ENCODE data around the gene TIGD3.

TIGD3 gene

GRCh38 chr11:65393513-65394079, 39.0 kb downstream of the TIGD3 start:
- TF ChIP-seq TAF1 (IDR thresholded peaks at IDR 0.05; ENCODE audit: borderline replicate concordance, insufficient read depth, low read length), result no peak
- no peak for TF ChIP-seq REST (IDR thresholded peaks at IDR 0.05; ENCODE audit: insufficient read depth in 1 of 2, low read depth in 2 of 2, low read length in 2 of 2)
- no peak for TF ChIP-seq FOXP2 (optimal IDR thresholded peaks at IDR 0.05; ENCODE audit: borderline replicate concordance, extremely low read depth, extremely low read length, insufficient read depth)
- TF ChIP-seq POLR2AphosphoS5 (IDR thresholded peaks at IDR 0.05; ENCODE audit: low read depth, low read length), result no peak
- TF ChIP-seq SIN3A (IDR thresholded peaks at IDR 0.05; ENCODE audit: borderline replicate concordance, insufficient read depth, low read length), result no peak

- TF ChIP-seq POLR2AphosphoS5 (IDR thresholded peaks at IDR 0.05; ENCODE audit: low read depth, low read length), result no peak
- TF ChIP-seq TAF1 (IDR thresholded peaks at IDR 0.05; ENCODE audit: borderline replicate concordance, insufficient read depth, low read length), result no peak
- TF ChIP-seq REST (IDR thresholded peaks at IDR 0.05; ENCODE audit: insufficient read depth in 1 of 2, low read depth in 2 of 2, low read length in 2 of 2), result no peak
- TF ChIP-seq FOXP2 (optimal IDR thresholded peaks at IDR 0.05; ENCODE audit: borderline replicate concordance, extremely low read depth, extremely low read length, insufficient read depth), result no peak
- TF ChIP-seq SIN3A (IDR thresholded peaks at IDR 0.05; ENCODE audit: borderline replicate concordance, insufficient read depth, low read length), result no peak
These were observed 39.6 kb downstream of the TIGD3 start for GRCh38 chr11:65394125-65394536.

- TF ChIP-seq POLR2AphosphoS5 (IDR thresholded peaks at IDR 0.05; ENCODE audit: low read depth, low read length) (no peak), TAF1 (IDR thresholded peaks at IDR 0.05; ENCODE audit: borderline replicate concordance, insufficient read depth, low read length) (no peak), REST (IDR thresholded peaks at IDR 0.05; ENCODE audit: insufficient read depth in 1 of 2, low read depth in 2 of 2, low read length in 2 of 2) (no peak), FOXP2 (optimal IDR thresholded peaks at IDR 0.05; ENCODE audit: borderline replicate concordance, extremely low read depth, extremely low read length, insufficient read depth) (no peak), SIN3A (IDR thresholded peaks at IDR 0.05; ENCODE audit: borderline replicate concordance, insufficient read depth, low read length) (no peak)
These were observed 41.5 kb downstream of the TIGD3 start for GRCh38 chr11:65395961-65396530.

- TF ChIP-seq SIN3A (IDR thresholded peaks at IDR 0.05; ENCODE audit: borderline replicate concordance, insufficient read depth, low read length), result no peak
- no peak for TF ChIP-seq TAF1 (IDR thresholded peaks at IDR 0.05; ENCODE audit: borderline replicate concordance, insufficient read depth, low read length)
- no peak for TF ChIP-seq FOXP2 (optimal IDR thresholded peaks at IDR 0.05; ENCODE audit: borderline replicate concordance, extremely low read depth, extremely low read length, insufficient read depth)
- no peak for TF ChIP-seq POLR2AphosphoS5 (IDR thresholded peaks at IDR 0.05; ENCODE audit: low read depth, low read length)
- no peak for TF ChIP-seq REST (IDR thresholded peaks at IDR 0.05; ENCODE audit: insufficient read depth in 1 of 2, low read depth in 2 of 2, low read length in 2 of 2)
These were observed 42.5 kb downstream of the TIGD3 start for GRCh38 chr11:65396769-65397745.

Data from PFSK-1 (cell line).